Measurements from ENCODE around the gene SUPT7L. TPM values are rescaled to one million over a fixed set of nuclear protein-coding genes. Genes with fewer than 3 reads are reported as not detected.
A peak's percentile ranks its signal among the peaks of the same experiment; 100 is the strongest.

Gene SUPT7L
- total and polyA plus RNA-seq, 2 of the 4 experiments (the other 2 are of a cell fraction), result 16.7 to 33.4 TPM

DNA sequence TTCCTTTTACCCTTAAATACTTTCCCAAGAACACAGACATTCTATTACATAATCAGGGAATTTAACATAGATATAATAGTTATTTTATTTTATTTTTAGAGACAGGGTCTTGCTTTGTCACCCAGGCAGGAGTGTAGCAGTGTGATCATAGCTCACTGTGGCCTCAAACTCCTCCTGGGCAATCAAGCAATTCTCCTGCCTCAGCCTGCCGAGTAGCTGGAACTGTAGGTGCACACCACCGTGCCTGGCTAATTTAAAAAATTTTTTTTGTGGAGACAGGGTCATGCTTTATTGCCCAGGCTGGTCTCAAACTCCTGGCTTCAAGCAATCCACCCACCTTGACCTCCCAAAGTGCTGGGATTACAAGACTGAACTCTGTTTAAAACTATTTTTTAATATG is 45.9 kb upstream of the SUPT7L start:
- in situ Hi-C loops (cut with MboI; ENCODE audit: low sequenced_read_pairs), result no loop called here

More for the DNA sequence above, 45.9 kb upstream of the SUPT7L start:
- intact Hi-C loops (cut with micrococcal nuclease) (loop anchor here (10.0 kb wide), 1 partner anchor 855 kb away; no protein-coding TSS in a partner anchor), dilution Hi-C loops (cut with HindIII; ENCODE audit: low sequenced_read_pairs, unreplicated experiment) (no loop called here)
- H3K9me3 ChIP-seq (ENCODE audit: control insufficient read depth, insufficient read depth, low read length), result no peaks in the 10 kb centered on the region
- H3K4ac ChIP-seq (ENCODE audit: low read depth, low read length), result no peak overlapping the region
- H3K4me2 ChIP-seq (ENCODE audit: low read depth, low read length), result no peak overlapping the region
- ATAC-seq (ENCODE audit: low read depth) (no peak), DNase-seq (no peak)
- no peak overlapping the region for H3K9ac ChIP-seq (ENCODE audit: low read depth, low read length)
- H4K20me1 ChIP-seq (ENCODE audit: insufficient read depth, low read length), result no peaks in the 10 kb centered on the region
- no peak overlapping the region for H2BK5ac ChIP-seq (ENCODE audit: low read depth, low read length, poor library complexity, severe bottlenecking)
- no peak overlapping the region for H4K8ac ChIP-seq (ENCODE audit: low read depth in 2 of 2, low read length in 2 of 2)
- ChIA-PET CTCF (no interaction called here), POLR2A (ENCODE audit: unreplicated experiment) (no interaction called here)
- no peak overlapping the region for H2AK9ac ChIP-seq (replicated peaks; ENCODE audit: low read depth, low read length, poor library complexity)
- no peak overlapping the region for H2AFZ ChIP-seq (replicated peaks; ENCODE audit: low read length, poor library complexity)
- no peaks in the 10 kb centered on the region for H3K27me3 ChIP-seq (ENCODE audit: control insufficient read depth, insufficient read depth, low read length)
- H3K79me1 ChIP-seq (ENCODE audit: low read depth in 1 of 2, low read length in 2 of 2), result 0 out of 4 replicates have a peak, but pooled peaks cover 0 to 5% of the 10 kb centered on the region in 2 experiments
- H3K4me1 ChIP-seq (ENCODE audit: control insufficient read depth, insufficient read depth, low read length), result peaks cover 13% of the 10 kb centered on the region
- WGBS, 2 experiments (ENCODE audit: extremely low coverage in 2 of 2, insufficient read length in 1 of 2), result no CpG with 5 or more reads among the region's 2 CpGs
- no peak overlapping the region for H4K91ac ChIP-seq (ENCODE audit: insufficient read depth, low read depth, low read length)
- no peak overlapping the region for H3K27ac ChIP-seq (ENCODE audit: insufficient read depth, low read length)
- no peak overlapping the region for H3K14ac ChIP-seq (replicated peaks; ENCODE audit: low read depth, low read length)
- TF ChIP-seq USF2 (IDR thresholded peaks at IDR 0.05; ENCODE audit: low read depth, low read length) (no peak), NFE2L2 (IDR thresholded peaks at IDR 0.05; ENCODE audit: low read depth, low read length) (no peak), RAD21 (IDR thresholded peaks at IDR 0.05; ENCODE audit: low read length) (no peak), MAFK (IDR thresholded peaks at IDR 0.05; ENCODE audit: low read depth, low read length) (no peak), BHLHE40 (IDR thresholded peaks at IDR 0.05; ENCODE audit: low read depth, low read length) (no peak), CHD1 (IDR thresholded peaks at IDR 0.05; ENCODE audit: low read depth, low read length) (no peak), FOS (IDR thresholded peaks at IDR 0.05; ENCODE audit: low read depth, low read length) (no peak), ELK1 (IDR thresholded peaks at IDR 0.05; ENCODE audit: borderline replicate concordance, low read depth, low read length) (no peak), RFX5 (IDR thresholded peaks at IDR 0.05; ENCODE audit: low read depth, low read length) (no peak), POLR2A (IDR thresholded peaks at IDR 0.05; ENCODE audit: low read depth, low read length) (no peak), RCOR1 (IDR thresholded peaks at IDR 0.05; ENCODE audit: insufficient replicate concordance, low read length) (no peak)
- H3K36me3 ChIP-seq (ENCODE audit: control insufficient read depth, insufficient read depth, low read length), result no peaks in the 10 kb centered on the region
- no peak overlapping the region for H3K4me3 ChIP-seq (ENCODE audit: insufficient read depth, low read depth, low read length)
- no peak overlapping the region for H2BK20ac ChIP-seq (ENCODE audit: low read depth, low read length)
- H3K56ac ChIP-seq (ENCODE audit: extremely low read depth, insufficient read depth, low read length), result no peak overlapping the region
- no peak overlapping the region for H2BK15ac ChIP-seq (ENCODE audit: low read depth, low read length)
- H3K9me1 ChIP-seq (ENCODE audit: insufficient read depth, low read length), result peaks cover 17% of the 10 kb centered on the region
- H2AK5ac ChIP-seq (ENCODE audit: low read depth, low read length), result peak overlapping the region; percentile 63
- BruUV-seq (replicated peaks), result no TSS peak
- no peak overlapping the region for H2BK120ac ChIP-seq (ENCODE audit: low read depth, low read length)
- no peak overlapping the region for H4K5ac ChIP-seq (ENCODE audit: low read depth, low read length)
- no peak overlapping the region for H3K18ac ChIP-seq (ENCODE audit: low read depth, low read length)
- H3K23ac ChIP-seq (ENCODE audit: low read depth, low read length), result no peak overlapping the region
